GM12801 (cell line): ENCODE results near the gene PRR20E.
"Not testable (repeated sequence)": the region's sequence is repeated elsewhere in the genome, so short reads cannot be mapped to it uniquely, and the experiment has no call there.

Experiments
- TF ChIP-seq, protein P1 (sequence below): IDR thresholded peaks from one replicate; pipeline ENCODE4 v1.5.1; 2011; ENCODE audit warnings: control low read depth; ENCODE audit not compliant: insufficient read length; ENCODE audit errors: extremely low read depth

The PRR20E gene

GRCh38 chr13:57147188-57147587, 19.8 kb upstream of the PRR20E start, which contains the start of gene PRR20B:
Gene PRR20B (plus strand): TSS chr13:57147488. CDS start chr13:57147875, 387 bp downstream.
- TF ChIP-seq, protein P1, sequence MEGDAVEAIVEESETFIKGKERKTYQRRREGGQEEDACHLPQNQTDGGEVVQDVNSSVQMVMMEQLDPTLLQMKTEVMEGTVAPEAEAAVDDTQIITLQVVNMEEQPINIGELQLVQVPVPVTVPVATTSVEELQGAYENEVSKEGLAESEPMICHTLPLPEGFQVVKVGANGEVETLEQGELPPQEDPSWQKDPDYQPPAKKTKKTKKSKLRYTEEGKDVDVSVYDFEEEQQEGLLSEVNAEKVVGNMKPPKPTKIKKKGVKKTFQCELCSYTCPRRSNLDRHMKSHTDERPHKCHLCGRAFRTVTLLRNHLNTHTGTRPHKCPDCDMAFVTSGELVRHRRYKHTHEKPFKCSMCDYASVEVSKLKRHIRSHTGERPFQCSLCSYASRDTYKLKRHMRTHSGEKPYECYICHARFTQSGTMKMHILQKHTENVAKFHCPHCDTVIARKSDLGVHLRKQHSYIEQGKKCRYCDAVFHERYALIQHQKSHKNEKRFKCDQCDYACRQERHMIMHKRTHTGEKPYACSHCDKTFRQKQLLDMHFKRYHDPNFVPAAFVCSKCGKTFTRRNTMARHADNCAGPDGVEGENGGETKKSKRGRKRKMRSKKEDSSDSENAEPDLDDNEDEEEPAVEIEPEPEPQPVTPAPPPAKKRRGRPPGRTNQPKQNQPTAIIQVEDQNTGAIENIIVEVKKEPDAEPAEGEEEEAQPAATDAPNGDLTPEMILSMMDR: not testable (repeated sequence)

DNA sequence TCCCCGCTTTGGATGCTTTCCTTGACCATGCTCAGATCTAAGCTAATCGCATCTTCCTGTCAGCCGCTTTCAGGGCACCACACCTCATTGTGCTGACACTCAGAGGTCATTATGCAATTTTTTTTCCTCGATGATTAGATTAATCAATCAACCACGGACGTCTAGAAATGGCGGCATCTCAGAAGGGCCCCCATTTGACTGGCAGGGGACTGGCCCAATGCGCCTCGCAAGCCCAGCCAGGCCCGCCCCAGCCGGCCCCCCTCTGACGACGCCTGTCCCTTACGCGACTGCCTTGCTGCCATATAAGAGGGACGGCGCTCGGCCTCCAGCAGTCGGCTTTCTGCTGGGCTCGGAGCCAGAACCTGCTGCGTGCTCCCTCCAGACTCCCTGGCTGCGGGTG, 13.2 kb upstream of the PRR20E start, which contains the start of gene PRR20C:
PRR20C (plus strand) TSS at position 301 of the 400 bp plus-strand sequence. CDS start 387 bp downstream, outside the sequence.
- TF ChIP-seq, protein P1: not testable (repeated sequence)

- TF ChIP-seq, protein P1: not testable (repeated sequence)
Measured at GRCh38 chr13:57160332-57160731, 6.7 kb upstream of the PRR20E start, which contains the start of gene PRR20D. Gene PRR20D (plus strand): TSS chr13:57160632. CDS start chr13:57161019, 387 bp downstream.

- TF ChIP-seq, protein P1: no peak
Measured at GRCh38 chr13:57191667-57192066, 24.7 kb downstream of the PRR20E start.

DNA sequence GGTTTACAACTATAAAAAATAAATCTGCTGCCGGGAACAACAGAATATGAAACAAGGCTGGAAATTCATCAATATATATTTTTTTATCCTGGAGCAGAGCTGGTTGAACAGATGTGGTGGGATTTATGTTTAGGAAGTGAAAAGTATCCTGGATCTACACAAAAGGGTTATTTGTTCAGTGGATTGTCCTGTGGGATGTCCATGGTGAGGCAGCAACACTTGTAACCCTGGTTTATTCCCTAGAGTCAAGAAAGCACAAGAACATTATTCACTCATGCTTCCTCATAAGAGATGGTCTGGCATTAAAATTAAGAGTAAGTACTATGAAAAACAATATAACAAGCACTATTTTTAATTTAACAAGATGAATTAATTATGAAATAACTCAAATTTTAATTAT, 46.0 kb downstream of the PRR20E start:
- TF ChIP-seq, protein P1: no peak
